ENCODE data around the gene WEE2. TPM values are rescaled to one million over a fixed set of nuclear protein-coding genes. Genes with fewer than 3 reads are reported as not detected.

The WEE2 gene
- total and polyA plus RNA-seq, 2 of the 13 experiments (the other 11 are each of a cell fraction or from before 2014, with no cell fraction given), result not detected

GRCh38 chr7:141701489-141702046, 6.6 kb upstream of the WEE2 start (continued):
- TF ChIP-seq PATZ1 (CRISPR knock-in tag; IDR thresholded peaks at IDR 0.05) (peak; percentile 22; the same call in 1 of the 2 replicates), EZH2 (conservative IDR thresholded peaks at IDR 0.05; ENCODE audit: low read depth, low read length) (no peak), ZNF3 (CRISPR knock-in tag; IDR thresholded peaks at IDR 0.05) (no peak), ZNF784 (CRISPR knock-in tag; IDR thresholded peaks at IDR 0.05; ENCODE audit: borderline replicate concordance) (no peak), DMAP1 (CRISPR knock-in tag; IDR thresholded peaks at IDR 0.05) (no peak), MAX (IDR thresholded peaks at IDR 0.05) (peak; percentile 24; the same call in 1 of the 2 replicates), POGZ (CRISPR knock-in tag; IDR thresholded peaks at IDR 0.05) (no peak), ZBTB1 (CRISPR knock-in tag; IDR thresholded peaks at IDR 0.05; ENCODE audit: borderline replicate concordance) (no peak), SSRP1 (CRISPR knock-in tag; IDR thresholded peaks at IDR 0.05) (no peak), RBFOX2 (IDR thresholded peaks at IDR 0.05; ENCODE audit: low read depth, low read length) (peak; percentile 47; the same call in 1 of the 2 replicates), EHMT2 (IDR thresholded peaks at IDR 0.05; ENCODE audit: borderline replicate concordance, low read depth, low read length) (no peak), GABPB1 (CRISPR knock-in tag; IDR thresholded peaks at IDR 0.05) (0 out of 2 replicates have a peak, but pooled peaks have one; percentile 17), PBX2 (CRISPR knock-in tag; IDR thresholded peaks at IDR 0.05) (no peak), HDAC1 (CRISPR knock-in tag; IDR thresholded peaks at IDR 0.05) (no peak), HNRNPK (IDR thresholded peaks at IDR 0.05; ENCODE audit: low read depth, low read length, poor library complexity, severe bottlenecking) (peak; percentile 82), FIP1L1 (IDR thresholded peaks at IDR 0.05; ENCODE audit: borderline replicate concordance, insufficient read depth, low read depth, low read length) (no peak), ZFY (CRISPR knock-in tag; IDR thresholded peaks at IDR 0.05) (0 out of 2 replicates have a peak, but pooled peaks have one; percentile 21), ZNF580 (CRISPR knock-in tag; IDR thresholded peaks at IDR 0.05; ENCODE audit: borderline replicate concordance, low read depth) (no peak), HNRNPL (IDR thresholded peaks at IDR 0.05; ENCODE audit: low read depth, low read length) (no peak), DR1 (CRISPR knock-in tag; IDR thresholded peaks at IDR 0.05) (no peak), ZNF468 (CRISPR knock-in tag; IDR thresholded peaks at IDR 0.05) (no peak), POLR2A (IDR thresholded peaks at IDR 0.05; ENCODE audit: insufficient read depth in 1 of 2, low read depth in 2 of 2, low read length in 2 of 2) (peak in 1 of 2 experiments; percentile 10; a peak in 2 of 4 replicates), MTF1 (CRISPR knock-in tag; IDR thresholded peaks at IDR 0.05) (no peak), PAXIP1 (CRISPR knock-in tag; conservative IDR thresholded peaks at IDR 0.05) (no peak)
